GM21723 (cell line): Measurements from ENCODE around the gene CFAP97D1.

Source experiments
- ATAC-seq: cut with Tn5 transposase; IDR thresholded peaks from one replicate; pipeline ENCODE4 v1.9.1; 2021; ENCODE audit warnings: mild to moderate bottlenecking, moderate library complexity; ENCODE audit not compliant: unreplicated experiment

CFAP97D1 gene

GRCh38 chr17:43823350-43824084 lies 43.3 kb downstream of the CFAP97D1 start:
- ATAC-seq: no peak

GRCh38 chr17:43825567-43825966 lies 45.3 kb downstream of the CFAP97D1 start:
- ATAC-seq: no peak

GRCh38 chr17:43826206-43826605 lies 46.0 kb downstream of the CFAP97D1 start:
- no peak for ATAC-seq

- ATAC-seq: no peak
Observed at GRCh38 chr17:43827596-43827995, 47.4 kb downstream of the CFAP97D1 start.

- ATAC-seq: no peak
Observed at GRCh38 chr17:43829738-43830137, 49.5 kb downstream of the CFAP97D1 start.

- no peak for ATAC-seq
Observed at GRCh38 chr17:43830510-43831140, 50.4 kb downstream of the CFAP97D1 start.

- ATAC-seq: no peak
Observed at GRCh38 chr17:43831633-43832032, 51.4 kb downstream of the CFAP97D1 start.

- no peak for ATAC-seq
Observed at GRCh38 chr17:43832168-43832975, 52.1 kb downstream of the CFAP97D1 start.

- ATAC-seq: no peak
Observed at GRCh38 chr17:43832976-43833829, 53.0 kb downstream of the CFAP97D1 start, which contains the start of gene MPP3. MPP3 (minus strand) TSS chr17:43833146; CDS start chr17:43831906, 1,240 bp downstream.

- no peak for ATAC-seq
Observed at GRCh38 chr17:43834106-43834505, 53.9 kb downstream of the CFAP97D1 start.
